AG04449 (cell line): ENCODE data around the gene HECTD4.

ENCODE experiments used
- CTCF ChIA-PET: fragments of 350-600 bp; formaldehyde crosslinking; extraction: SDS; loops from one replicate; lab custom pipeline; 2021; ENCODE audit warnings: antibody characterized with exemption; lab: Yijun Ruan, JAX
- POLR2A ChIA-PET: fragments of 400-600, 350-600 bp; formaldehyde crosslinking; extraction: SDS; loops from one replicate; lab custom pipeline; 2020; ENCODE audit warnings: antibody characterized with exemption, inconsistent platforms; lab: Yijun Ruan, JAX
- DNase-seq: peaks from one replicate; pipeline ENCODE4 v3.0.0-alpha.2; 2010; ENCODE audit warnings: low read depth, low spot score
- H3K4me3 ChIP-seq: 2 replicates; pipeline ENCODE4 v1.5.1; 2011; ENCODE audit warnings: low read depth, mild to moderate bottlenecking, control low read depth, low read length
- CTCF ChIP-seq: IDR thresholded peaks from one replicate; pipeline ENCODE4 v1.5.1; 2011; ENCODE audit warnings: mild to moderate bottlenecking, moderate library complexity, low read length, control low read depth, inconsistent platforms; ENCODE audit not compliant: insufficient read depth; ENCODE audit errors: missing control alignments

Gene HECTD4

GRCh38 chr12:112386726-112387125 lies 4.5 kb upstream of the HECTD4 start:
- peak; percentile 37 for DNase-seq
- POLR2A ChIA-PET, result interaction anchor here (0.7 to 1.3 kb wide), 2 partner anchors 18 to 189 kb away, joined by 5 to 6 read pairs; no protein-coding TSS in a partner anchor
- TF ChIP-seq CTCF, result no peak
- CTCF ChIA-PET, result interaction anchor here (0.6 to 7.6 kb wide), 45 partner anchors 8 to 560 kb away, joined by 3 to 207 read pairs (median 4); no protein-coding TSS in a partner anchor
- H3K4me3 ChIP-seq, result no peak overlapping the region

- CTCF ChIA-PET, result interaction anchor here (7.6 kb wide), 1 partner anchor 187 kb away, joined by 207 read pairs; no protein-coding TSS in a partner anchor
- POLR2A ChIA-PET, result no interaction called here
- no peak for TF ChIP-seq CTCF
- H3K4me3 ChIP-seq, result peak overlapping the region; percentile 72; the same call in 1 of the 2 replicates
- no peak for DNase-seq
Observed at GRCh38 chr12:112382866-112383265, 635 bp upstream of the HECTD4 start.

GRCh38 chr12:112381406-112381882 lies 787 bp downstream of the HECTD4 start:
- TF ChIP-seq CTCF, result no peak
- ChIA-PET CTCF (interaction anchor here (1.0 to 1.2 kb wide), 2 partner anchors 13 to 145 kb away, joined by 3 read pairs; no protein-coding TSS in a partner anchor), POLR2A (no interaction called here)
- H3K4me3 ChIP-seq, result peak overlapping the region; percentile 72
- DNase-seq, result no peak

GRCh38 chr12:112380663-112381405 lies 1.4 kb downstream of the HECTD4 start:
- DNase-seq, result no peak
- peak overlapping the region; percentile 72 for H3K4me3 ChIP-seq
- CTCF ChIA-PET, result interaction anchor here (1.0 to 1.5 kb wide), 3 partner anchors 10 to 145 kb away, joined by 3 read pairs; no protein-coding TSS in a partner anchor
- no peak for TF ChIP-seq CTCF
- POLR2A ChIA-PET, result no interaction called here

- no peak for DNase-seq
- no peak for TF ChIP-seq CTCF
- H3K4me3 ChIP-seq, result no peak overlapping the region
- POLR2A ChIA-PET, result no interaction called here
- CTCF ChIA-PET, result interaction anchor here (0.6 to 1.6 kb wide), 3 partner anchors 12 to 177 kb away, joined by 3 to 5 read pairs (median 3); no protein-coding TSS in a partner anchor
Observed at GRCh38 chr12:112375105-112375504, 7.1 kb downstream of the HECTD4 start.

- ChIA-PET POLR2A (no interaction called here), CTCF (interaction anchor here (1.6 kb wide), 1 partner anchor 176 kb away, joined by 5 read pairs; no protein-coding TSS in a partner anchor)
- no peak for TF ChIP-seq CTCF
- no peak for DNase-seq
- H3K4me3 ChIP-seq, result no peak overlapping the region
Observed at GRCh38 chr12:112374166-112374740, 8.0 kb downstream of the HECTD4 start.
